GM21717 (cell line): ENCODE results near the gene THEM5.
"Not testable (repeated sequence)": the region's sequence is repeated elsewhere in the genome, so short reads cannot be mapped to it uniquely, and the experiment has no call there.

Experiments
- ATAC-seq: cut with Tn5 transposase; IDR thresholded peaks from one replicate; pipeline ENCODE4 v1.9.1; 2021; ENCODE audit warnings: mild to moderate bottlenecking, moderate library complexity; ENCODE audit not compliant: unreplicated experiment

The THEM5 gene

GRCh38 chr1:151867765-151868411, 14.4 kb upstream of the THEM5 start:
- no peak for ATAC-seq

DNA sequence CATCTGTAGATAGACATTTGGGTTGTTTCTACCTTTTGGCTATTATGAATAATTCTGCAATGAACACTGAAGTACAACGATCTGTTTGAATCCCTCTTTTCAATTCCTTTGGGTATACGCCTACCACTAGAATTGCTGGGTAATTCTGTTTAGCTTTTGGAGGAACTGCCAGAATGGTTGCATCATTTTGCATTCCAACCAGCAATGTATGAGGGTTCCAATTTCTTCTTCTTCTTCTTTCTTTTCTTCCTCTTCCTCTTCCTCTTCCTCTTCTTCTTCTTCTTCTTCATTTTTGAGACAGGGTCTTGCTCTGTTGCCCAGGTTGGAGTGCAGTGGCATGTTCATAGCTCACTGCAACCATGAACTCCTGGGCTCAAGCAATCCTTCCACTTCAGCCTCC, 13.8 kb upstream of the THEM5 start:
- no peak for ATAC-seq

DNA sequence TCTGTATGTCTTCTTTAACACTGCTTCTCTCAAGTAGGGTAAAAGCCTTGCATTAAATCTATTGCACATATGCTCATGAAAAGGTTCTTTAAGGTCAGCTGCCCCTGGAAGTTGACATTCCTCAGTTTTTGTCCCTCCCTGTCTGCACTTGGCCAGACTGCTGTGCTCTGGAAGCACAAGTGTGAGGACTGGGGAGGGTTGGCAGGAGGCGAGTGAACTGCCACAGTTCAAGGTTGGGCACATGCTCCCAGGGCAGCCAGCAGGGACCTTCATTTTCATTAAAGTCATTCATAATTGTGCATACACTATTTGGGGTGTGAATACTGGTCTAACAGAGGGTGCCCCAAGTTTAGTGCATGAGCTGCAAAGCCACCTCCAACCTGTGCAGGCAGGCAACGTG, 10.9 kb upstream of the THEM5 start:
- ATAC-seq: no peak

DNA sequence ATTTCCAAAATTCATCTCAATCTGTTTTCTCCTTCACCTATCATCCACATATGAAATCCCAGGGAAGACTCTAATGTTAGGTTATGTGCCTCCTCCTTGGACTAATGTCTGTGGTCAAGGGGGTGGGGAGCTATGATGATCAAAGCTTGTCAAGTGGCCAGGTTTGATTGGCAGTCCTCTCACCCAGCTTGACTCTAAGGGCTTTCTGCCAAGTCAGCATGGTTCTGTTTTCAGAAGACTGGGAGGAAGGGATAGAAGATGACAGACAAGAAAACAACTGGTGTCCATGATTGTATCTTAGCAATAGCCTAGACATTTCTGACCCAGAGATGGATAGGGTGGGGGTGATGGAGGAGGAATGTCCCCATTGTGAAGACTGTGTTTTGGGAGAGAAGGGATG, 9.1 kb upstream of the THEM5 start:
- ATAC-seq: no peak

GRCh38 chr1:151860504-151861187, 7.1 kb upstream of the THEM5 start:
- ATAC-seq: no peak

DNA sequence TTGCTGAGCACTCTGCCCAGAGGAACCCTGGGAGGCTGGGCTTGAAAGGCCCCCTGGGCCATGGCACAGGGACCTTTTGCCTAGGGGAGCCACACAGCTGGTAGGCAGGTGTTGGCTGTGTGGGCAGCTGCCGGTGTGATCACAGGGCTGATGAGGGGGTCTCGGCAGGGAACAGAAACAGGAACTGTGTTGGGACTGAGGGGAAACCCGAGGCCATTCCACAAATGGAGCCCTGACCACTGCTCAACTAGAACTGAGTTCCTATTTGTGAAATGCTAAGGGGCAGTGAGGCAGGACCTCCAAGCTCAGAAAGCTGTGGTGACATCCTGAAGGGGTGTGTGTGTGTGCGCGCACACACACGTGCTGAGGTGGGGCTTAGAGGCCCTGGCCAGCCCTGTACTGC, 6.4 kb upstream of the THEM5 start:
- ATAC-seq: no peak

- ATAC-seq: no peak
These were observed 5.6 kb upstream of the THEM5 start for GRCh38 chr1:151858886-151859665.

DNA sequence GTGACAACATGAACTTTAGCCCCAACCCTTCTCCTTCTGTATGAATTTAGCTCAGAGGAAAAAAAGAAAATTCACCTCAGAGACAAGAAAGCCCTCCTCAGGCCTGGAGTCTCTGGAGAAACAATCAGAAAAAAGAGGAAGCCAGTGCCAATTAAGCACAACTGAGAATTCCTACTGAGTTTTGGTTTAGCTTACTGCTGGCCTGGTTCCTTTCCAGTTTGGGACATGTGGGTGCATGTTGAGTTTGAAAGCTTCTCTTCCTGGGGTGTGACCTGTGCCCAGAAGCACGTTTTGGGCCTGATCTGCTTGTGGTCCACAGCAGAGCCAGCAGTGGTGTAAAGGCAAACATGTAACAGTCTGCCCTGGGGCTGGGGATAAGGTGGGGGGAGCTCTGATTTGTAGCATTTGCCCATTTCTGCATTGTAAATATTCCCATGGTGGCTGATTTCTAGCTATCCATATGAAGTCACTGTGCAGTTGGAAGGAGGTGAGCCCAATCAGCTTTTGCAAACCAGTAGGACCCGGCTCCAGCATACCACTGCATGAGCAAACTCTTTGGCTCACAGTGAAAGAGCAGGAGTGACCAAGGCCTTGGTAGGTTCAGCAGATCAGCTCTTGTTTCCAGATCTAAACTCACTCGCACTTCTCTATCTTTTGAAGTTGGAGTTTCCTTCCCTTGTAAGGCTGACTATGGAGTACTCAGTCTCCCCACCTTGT, 4.7 kb upstream of the THEM5 start:
- ATAC-seq: no peak

DNA sequence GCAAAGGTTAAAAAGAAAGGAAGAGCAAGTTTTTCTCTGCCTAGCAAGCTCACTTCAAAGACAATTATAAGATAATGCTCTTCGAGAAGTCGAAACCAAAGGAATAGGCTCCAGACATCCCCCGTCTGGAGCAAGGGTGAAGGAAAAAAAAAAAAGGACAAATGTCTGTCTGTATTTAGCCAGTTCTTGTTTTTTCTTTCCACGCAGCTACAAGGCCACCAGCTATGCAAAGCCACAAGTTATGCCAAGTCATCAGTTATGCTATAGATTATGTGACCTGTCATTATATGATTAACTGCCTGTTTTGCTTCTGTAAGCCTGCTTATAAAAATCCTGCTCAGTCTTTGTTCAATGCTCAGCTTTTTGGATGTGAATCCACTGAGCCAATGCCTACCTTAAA, 2.4 kb upstream of the THEM5 start:
- ATAC-seq: no peak

GRCh38 chr1:151855516-151855915, 2.0 kb upstream of the THEM5 start:
- ATAC-seq: not testable (repeated sequence)

- no peak for ATAC-seq
These were observed 1.1 kb upstream of the THEM5 start for GRCh38 chr1:151854658-151855057.

GRCh38 chr1:151852733-151853132, 779 bp downstream of the THEM5 start:
- ATAC-seq: no peak

- no peak for ATAC-seq
These were observed 1.6 kb downstream of the THEM5 start for GRCh38 chr1:151851886-151852285.

DNA sequence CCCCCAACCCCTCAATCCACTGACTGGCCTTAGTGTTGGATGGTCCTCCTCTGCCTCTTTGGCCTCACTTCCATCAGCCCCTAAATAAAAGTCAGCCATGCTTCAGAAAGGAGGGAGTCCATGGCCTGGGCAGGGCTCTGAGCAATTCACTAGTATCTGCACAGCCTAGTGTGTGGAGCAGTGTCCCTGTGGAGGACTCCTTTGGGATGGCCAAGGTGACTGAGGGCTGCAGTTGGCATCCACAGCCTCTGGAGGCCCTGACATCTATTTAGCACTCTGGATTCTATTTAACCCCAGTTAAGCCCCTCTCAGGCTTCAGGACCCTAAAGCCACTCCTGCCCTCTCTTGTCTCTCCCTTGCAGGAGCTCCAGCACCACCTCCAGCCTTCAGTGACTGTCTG, 3.6 kb downstream of the THEM5 start:
- no peak for ATAC-seq

GRCh38 chr1:151849126-151849525, 4.4 kb downstream of the THEM5 start:
- no peak for ATAC-seq

GRCh38 chr1:151847867-151848596, 5.5 kb downstream of the THEM5 start:
- ATAC-seq: no peak

DNA sequence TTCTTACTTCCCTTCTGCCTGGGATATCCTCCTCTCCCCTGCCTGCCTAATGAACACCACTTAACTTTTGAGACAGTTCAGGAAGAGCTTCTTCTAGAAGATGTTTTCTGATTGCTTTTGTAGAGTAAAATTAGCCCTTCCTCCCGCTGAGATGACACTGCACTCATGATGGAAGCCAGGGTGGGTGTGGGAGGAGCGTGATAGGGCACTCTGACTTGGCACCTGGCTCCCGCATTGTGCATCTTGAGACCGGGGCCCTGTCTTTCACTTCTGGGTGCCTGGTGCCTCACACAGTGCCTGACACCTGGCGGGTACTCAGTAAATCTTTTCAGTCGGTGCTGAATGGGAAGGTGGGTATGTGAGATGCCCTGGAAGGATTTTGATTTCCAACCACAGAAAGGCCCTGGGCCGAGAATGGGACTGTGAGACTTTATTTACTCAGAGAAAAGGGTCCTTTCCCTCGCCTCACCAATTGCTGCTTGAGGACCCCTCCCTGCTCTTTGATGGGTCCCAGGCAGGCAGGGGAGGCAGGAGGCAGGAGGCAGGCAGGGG, 6.8 kb downstream of the THEM5 start:
- no peak for ATAC-seq

DNA sequence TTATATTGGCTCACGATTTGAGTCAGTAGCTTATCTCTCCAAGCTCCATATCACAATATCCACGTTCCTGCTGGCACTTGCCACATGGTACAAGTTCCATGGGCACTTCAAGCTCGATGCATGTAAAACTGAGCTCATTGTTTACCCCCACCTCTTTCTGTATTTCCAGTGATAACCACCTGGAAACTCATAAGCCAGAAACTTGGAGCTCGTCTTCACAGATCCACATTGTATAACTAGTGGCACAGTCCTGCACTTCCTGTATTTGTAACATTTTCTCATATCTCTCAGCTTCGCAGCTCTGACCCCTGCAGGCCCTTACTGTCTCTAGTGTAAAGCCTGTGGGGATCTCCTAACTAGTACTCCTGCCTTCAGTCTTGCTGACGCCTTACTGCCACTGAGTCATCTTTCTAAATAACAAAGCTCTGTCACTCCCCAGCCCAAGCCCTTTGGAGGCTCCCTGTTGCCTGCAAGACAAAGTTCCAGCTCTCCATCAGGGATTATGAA, 7.4 kb downstream of the THEM5 start:
- no peak for ATAC-seq

- ATAC-seq: no peak
These were observed 10.1 kb downstream of the THEM5 start for GRCh38 chr1:151843398-151843797.

DNA sequence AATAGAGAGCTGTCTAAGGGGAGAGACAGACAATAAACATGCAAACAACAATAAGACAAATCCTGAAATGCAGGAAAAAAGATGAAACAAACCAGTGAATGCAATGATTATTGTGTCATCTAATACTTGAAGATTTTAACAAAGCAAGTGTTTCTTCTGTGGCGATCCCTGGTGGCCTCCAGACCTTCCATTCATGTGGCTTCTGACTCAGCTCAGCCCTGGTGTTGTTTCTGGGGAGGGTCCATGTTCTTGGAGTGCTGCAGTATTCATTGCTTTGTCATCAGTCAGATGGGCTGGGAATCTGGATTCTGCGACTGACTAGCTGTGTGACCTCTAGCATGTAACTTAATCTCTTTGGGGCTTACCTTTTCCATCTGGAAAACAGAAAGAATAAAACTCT, 12.4 kb downstream of the THEM5 start:
- ATAC-seq: no peak
